IMR-90 (cell line): ENCODE results near the gene TECPR2. TPM values are rescaled to one million over a fixed set of nuclear protein-coding genes. Genes with fewer than 3 reads are reported as not detected.

Experiments used
- ATAC-seq: fragments of 200-7000 bp; cut with Tn5 transposase; 2 replicates; pipeline ENCODE4 v1.9.1; 2020; ENCODE audit warnings: low read depth, mild to moderate bottlenecking, moderate library complexity
- BruUV-seq: library from RNA; stranded (reverse); fragments of 400-500 nt; replicated peaks from 2 replicates; lab custom pipeline; 2021; lab: Mats Ljungman, UMichigan
- CTCF ChIA-PET: fragments of 300-600 bp; formaldehyde crosslinking; extraction: SDS; loops from one replicate; lab custom pipeline; 2021; ENCODE audit warnings: antibody characterized with exemption; lab: Yijun Ruan, JAX
- POLR2A ChIA-PET: fragments of 300-600 bp; sonication (Branson Sonifier 250); formaldehyde crosslinking; loops from one replicate; lab custom pipeline; 2022; ENCODE audit warnings: antibody characterized with exemption; ENCODE audit not compliant: unreplicated experiment; lab: Charles Lee
- DNase-seq: peaks from one replicate; pipeline ENCODE4 v3.0.0; 2013
- H2AFZ ChIP-seq: replicated peaks from 2 replicates; pipeline ENCODE3; 2013; ENCODE audit warnings: low read length, mild to moderate bottlenecking; ENCODE audit not compliant: poor library complexity
- H2AK5ac ChIP-seq: 2 replicates; pipeline ENCODE4 v1.6.1; 2013; ENCODE audit warnings: low read depth, low read length, inconsistent platforms
- H2AK9ac ChIP-seq: replicated peaks from 2 replicates; pipeline ENCODE3; 2013; ENCODE audit warnings: mild to moderate bottlenecking, low read depth, low read length, moderate library complexity; ENCODE audit not compliant: poor library complexity
- H2BK120ac ChIP-seq: 2 replicates; pipeline ENCODE4 v1.6.1; 2013; ENCODE audit warnings: low read depth, low read length, inconsistent platforms
- H2BK15ac ChIP-seq: 3 replicates; pipeline ENCODE4 v1.6.1; 2013; ENCODE audit warnings: low read depth, low read length, inconsistent platforms
- H2BK20ac ChIP-seq: 2 replicates; pipeline ENCODE4 v1.6.1; 2013; ENCODE audit warnings: low read depth, mild to moderate bottlenecking, inconsistent platforms, low read length, moderate library complexity
- H2BK5ac ChIP-seq: 2 replicates; pipeline ENCODE4 v1.6.1; 2013; ENCODE audit warnings: mild to moderate bottlenecking, low read depth, low read length, inconsistent platforms; ENCODE audit not compliant: poor library complexity, severe bottlenecking
- H3K14ac ChIP-seq: replicated peaks from 2 replicates; pipeline ENCODE4 v1.6.1; 2013; ENCODE audit warnings: low read depth, low read length, inconsistent platforms
- H3K18ac ChIP-seq: 2 replicates; pipeline ENCODE4 v1.6.1; 2013; ENCODE audit warnings: low read depth, low read length, control low read depth
- H3K23ac ChIP-seq: 2 replicates; pipeline ENCODE4 v1.6.1; 2013; ENCODE audit warnings: low read depth, low read length, inconsistent platforms
- H3K27ac ChIP-seq: 2 replicates; pipeline ENCODE4 v1.5.1; 2013; ENCODE audit warnings: mild to moderate bottlenecking, control low read depth, low read length; ENCODE audit not compliant: insufficient read depth
- H3K27me3 ChIP-seq: 2 replicates; pipeline ENCODE4 v1.6.1; 2013; ENCODE audit warnings: low read length; ENCODE audit not compliant: control insufficient read depth, insufficient read depth
- H3K36me3 ChIP-seq: 2 replicates; pipeline ENCODE4 v1.6.1; 2013; ENCODE audit warnings: low read length, mixed read lengths; ENCODE audit not compliant: control insufficient read depth, insufficient read depth
- H3K4ac ChIP-seq: 2 replicates; pipeline ENCODE4 v1.6.1; 2013; ENCODE audit warnings: low read depth, low read length, inconsistent platforms
- H3K4me1 ChIP-seq: 2 replicates; pipeline ENCODE4 v1.6.1; 2013; ENCODE audit warnings: low read length, mixed read lengths; ENCODE audit not compliant: control insufficient read depth, insufficient read depth
- H3K4me2 ChIP-seq: 2 replicates; pipeline ENCODE4 v1.6.1; 2013; ENCODE audit warnings: low read depth, mild to moderate bottlenecking, control low read depth, low read length, moderate library complexity
- H3K4me3 ChIP-seq: 2 replicates; pipeline ENCODE4 v1.5.1; 2013; ENCODE audit warnings: low read depth, mild to moderate bottlenecking, control low read depth, low read length, moderate library complexity; ENCODE audit not compliant: insufficient read depth
- H3K56ac ChIP-seq: 2 replicates; pipeline ENCODE4 v1.6.1; 2013; ENCODE audit warnings: low read length, inconsistent platforms; ENCODE audit not compliant: insufficient read depth; ENCODE audit errors: extremely low read depth
- H3K79me1 ChIP-seq, 2 experiments: 2 replicates each; pipeline ENCODE4 v1.6.1; 2013; ENCODE audit warnings: low read length in 2 of 2, inconsistent platforms in 1 of 2, low read depth in 1 of 2
- H3K9ac ChIP-seq: 2 replicates; pipeline ENCODE4 v1.6.1; 2013; ENCODE audit warnings: low read depth, low read length, control low read depth
- H3K9me1 ChIP-seq: 2 replicates; pipeline ENCODE4 v1.6.1; 2013; ENCODE audit warnings: low read length, inconsistent platforms; ENCODE audit not compliant: insufficient read depth
- H3K9me3 ChIP-seq: 2 replicates; pipeline ENCODE4 v1.6.1; 2013; ENCODE audit warnings: low read length; ENCODE audit not compliant: control insufficient read depth, insufficient read depth
- H4K20me1 ChIP-seq: 2 replicates; pipeline ENCODE4 v1.6.1; 2013; ENCODE audit warnings: low read length, inconsistent platforms; ENCODE audit not compliant: insufficient read depth
- H4K5ac ChIP-seq: 2 replicates; pipeline ENCODE4 v1.6.1; 2013; ENCODE audit warnings: mild to moderate bottlenecking, low read depth, low read length, control low read depth
- H4K8ac ChIP-seq, 2 experiments: 2 replicates each; pipeline ENCODE4 v1.6.1; 2013; ENCODE audit warnings: low read depth in 2 of 2, low read length in 2 of 2, control low read depth in 1 of 2, inconsistent platforms in 1 of 2
- H4K91ac ChIP-seq: 2 replicates; pipeline ENCODE4 v1.6.1; 2013; ENCODE audit warnings: low read depth, low read length, inconsistent platforms; ENCODE audit not compliant: insufficient read depth
- CEBPB ChIP-seq: IDR thresholded peaks from 2 replicates; pipeline ENCODE4 v1.6.1; 2012; ENCODE audit warnings: low read depth, low read length, improper control_type of control experiment
- FOS ChIP-seq: fragments of 150-350 bp; IDR thresholded peaks from 2 replicates; pipeline ENCODE4 v1.6.1; 2016; ENCODE audit warnings: low read depth, low read length
- MAFK ChIP-seq: IDR thresholded peaks from 2 replicates; pipeline ENCODE4 v1.6.1; 2012; ENCODE audit warnings: low read depth, low read length, improper control_type of control experiment
- MAZ ChIP-seq: IDR thresholded peaks from 2 replicates; pipeline ENCODE4 v1.6.1; 2012; ENCODE audit warnings: low read depth, mild to moderate bottlenecking, low read length, improper control_type of control experiment, moderate library complexity, borderline replicate concordance
- MXI1 ChIP-seq: IDR thresholded peaks from 2 replicates; pipeline ENCODE4 v1.6.1; 2012; ENCODE audit warnings: low read depth, mild to moderate bottlenecking, low read length, moderate library complexity, borderline replicate concordance
- NFE2L2 ChIP-seq: fragments of 150-350 bp; IDR thresholded peaks from 2 replicates; pipeline ENCODE4 v1.6.1; 2016; ENCODE audit warnings: low read depth, mild to moderate bottlenecking, low read length
- RAD21 ChIP-seq: IDR thresholded peaks from 2 replicates; pipeline ENCODE4 v1.6.1; 2012; ENCODE audit warnings: low read length, improper control_type of control experiment
- RFX5 ChIP-seq: IDR thresholded peaks from 2 replicates; pipeline ENCODE4 v1.8.0; 2012; ENCODE audit warnings: low read depth, mild to moderate bottlenecking, low read length, moderate library complexity
- SMC3 ChIP-seq: fragments of 150-350 bp; IDR thresholded peaks from 2 replicates; pipeline ENCODE4 v1.6.1; 2016; ENCODE audit warnings: low read depth, mild to moderate bottlenecking, antibody characterized with exemption, low read length, moderate library complexity
- WGBS, 2 experiments: methylation state at CpG; one replicate each; pipeline versions ENCODE4 v1.1.5 to v1.1.7; 2013; ENCODE audit warnings: missing lambda C conversion rate in 2 of 2; ENCODE audit not compliant: insufficient read length in 1 of 2; ENCODE audit errors: extremely low coverage in 2 of 2; 5-methylcytosine and 5-hydroxymethylcytosine counted together
- dilution Hi-C: fragments of 300-500 bp; cut with HindIII; formaldehyde crosslinking; loops from one replicate; pipeline ENCODE4 v1.14.3; 2018; ENCODE audit warnings: low sequenced_read_pairs; ENCODE audit not compliant: unreplicated experiment
- in situ Hi-C: fragments of 300-500 bp; cut with MboI; formaldehyde crosslinking; loops from 3 replicates; pipeline ENCODE4 v1.14.3; 2019; ENCODE audit warnings: low sequenced_read_pairs, inconsistent platforms, mixed read lengths
- intact Hi-C: fragments of 100-400 bp; cut with micrococcal nuclease; formaldehyde crosslinking; loops from 2 replicates; pipeline ENCODE4 v1.10.0; 2022
- polyA plus RNA-seq, 3 experiments: library from polyadenylated mRNA; depleted of rRNA; stranded (reverse); fragments of >200 nt; gene quantifications; 2 replicates each; pipeline ENCODE4 v1.2.3, GENCODE V29; 2012; ENCODE audit warnings: low replicate concordance in 1 of 3
- total RNA-seq: library from RNA; depleted of rRNA; stranded (reverse); fragments of >200 nt; gene quantifications from 2 replicates; pipeline ENCODE4 v1.2.3, GENCODE V29; 2012
- TF ChIP-seq, protein P1 (sequence below): conservative IDR thresholded peaks from 2 replicates; pipeline ENCODE4 v1.5.1; 2012; ENCODE audit warnings: mild to moderate bottlenecking, low read depth, low read length, improper control_type of control experiment

Gene TECPR2
- total and polyA plus RNA-seq, 2 of the 4 experiments (the other 2 are of a cell fraction): 9.5 to 11.7 TPM

DNA sequence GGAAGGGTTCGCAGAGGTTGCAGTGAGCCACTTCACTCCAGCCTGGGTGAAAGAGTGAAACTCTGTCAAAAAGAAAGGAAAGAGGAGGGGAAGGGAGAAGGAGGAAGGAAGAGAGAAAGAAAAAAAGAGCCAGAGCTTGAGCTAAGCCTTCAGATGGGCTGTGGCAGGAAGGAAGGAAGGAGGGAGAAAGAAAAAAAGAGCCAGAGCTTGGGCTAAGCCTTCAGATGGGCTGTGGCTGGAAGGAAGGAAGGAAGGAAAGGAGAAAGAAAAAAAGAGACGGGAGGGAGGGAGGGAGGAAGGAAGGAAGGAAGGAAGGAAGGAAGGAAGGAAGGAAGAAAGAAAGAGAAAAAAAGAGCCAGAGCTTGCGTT, 160.4 kb downstream of the TECPR2 start:
- Histone ChIP-seq H4K8ac (peak overlapping the region; percentile 15 to 53; a peak in 2 of 4 replicates), H3K27ac (no peak overlapping the region), H3K56ac (no peak overlapping the region), H3K18ac (no peak overlapping the region), H3K9ac (no peak overlapping the region), H3K9me1 (peaks cover 3% of the 10 kb centered on the region; the same call in 1 of the 2 replicates), H3K4me1 (peaks cover 6% of the 10 kb centered on the region; the same call in 1 of the 2 replicates), H2BK20ac (no peak overlapping the region), H2BK15ac (no peak overlapping the region), H3K4ac (no peak overlapping the region), H4K20me1 (no peaks in the 10 kb centered on the region), H3K27me3 (no peaks in the 10 kb centered on the region), H3K79me1 (peaks cover 0 to 9% of the 10 kb centered on the region in 2 experiments; a peak in 1 of 4 replicates), H2AFZ (peak overlapping the region; percentile 91), H4K91ac (no peak overlapping the region), H2BK5ac (no peak overlapping the region), H3K9me3 (no peaks in the 10 kb centered on the region), H3K4me3 (no peak overlapping the region), H2AK9ac (no peak overlapping the region), H3K14ac (no peak overlapping the region), H4K5ac (peak overlapping the region; percentile 47; the same call in 1 of the 2 replicates), H2AK5ac (no peak overlapping the region), H3K23ac (peak overlapping the region; percentile 31; the same call in 1 of the 2 replicates), H2BK120ac (no peak overlapping the region), H3K4me2 (no peak overlapping the region), H3K36me3 (no peaks in the 10 kb centered on the region)
- ChIA-PET POLR2A (no interaction called here), CTCF (interaction anchor here (0.7 kb wide), 1 partner anchor 140 kb away, joined by 5 read pairs; no protein-coding TSS in a partner anchor)
- no peak for DNase-seq
- intact Hi-C loops (loop anchor here (5.0 kb wide), 1 partner anchor 394 kb away; no protein-coding TSS in a partner anchor), in situ Hi-C loops (no loop called here), dilution Hi-C loops (no loop called here)
- no TSS peak for BruUV-seq
- no peak for ATAC-seq
- TF ChIP-seq RFX5 (no peak), NFE2L2 (no peak), SMC3 (no peak), MAZ (no peak), FOS (no peak), CEBPB (no peak), RAD21 (no peak), MAFK (no peak), MXI1 (no peak)
- TF ChIP-seq, protein P1, sequence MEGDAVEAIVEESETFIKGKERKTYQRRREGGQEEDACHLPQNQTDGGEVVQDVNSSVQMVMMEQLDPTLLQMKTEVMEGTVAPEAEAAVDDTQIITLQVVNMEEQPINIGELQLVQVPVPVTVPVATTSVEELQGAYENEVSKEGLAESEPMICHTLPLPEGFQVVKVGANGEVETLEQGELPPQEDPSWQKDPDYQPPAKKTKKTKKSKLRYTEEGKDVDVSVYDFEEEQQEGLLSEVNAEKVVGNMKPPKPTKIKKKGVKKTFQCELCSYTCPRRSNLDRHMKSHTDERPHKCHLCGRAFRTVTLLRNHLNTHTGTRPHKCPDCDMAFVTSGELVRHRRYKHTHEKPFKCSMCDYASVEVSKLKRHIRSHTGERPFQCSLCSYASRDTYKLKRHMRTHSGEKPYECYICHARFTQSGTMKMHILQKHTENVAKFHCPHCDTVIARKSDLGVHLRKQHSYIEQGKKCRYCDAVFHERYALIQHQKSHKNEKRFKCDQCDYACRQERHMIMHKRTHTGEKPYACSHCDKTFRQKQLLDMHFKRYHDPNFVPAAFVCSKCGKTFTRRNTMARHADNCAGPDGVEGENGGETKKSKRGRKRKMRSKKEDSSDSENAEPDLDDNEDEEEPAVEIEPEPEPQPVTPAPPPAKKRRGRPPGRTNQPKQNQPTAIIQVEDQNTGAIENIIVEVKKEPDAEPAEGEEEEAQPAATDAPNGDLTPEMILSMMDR: no peak
- 68% methylated on average over 2 of the region's 3 CpGs; no CpG with 5 or more reads in 1 of the 2 experiments for WGBS, 2 experiments
